NCI-H226 (cell line): ENCODE results near the gene EML4.
"Not testable (repeated sequence)": the region's sequence is repeated elsewhere in the genome, so short reads cannot be mapped to it uniquely, and the experiment has no call there.

Source experiments
- DNase-seq: peaks from one replicate; pipeline ENCODE4 v3.0.0-alpha.2; 2015

The EML4 gene

GRCh38 chr2:42360890-42361727, 192.0 kb downstream of the EML4 start, which contains the start of gene COX7A2L:
COX7A2L (minus strand) TSS chr2:42361217; CDS start chr2:42361161, 56 bp downstream.
- peak; percentile 86 for DNase-seq

- DNase-seq: no peak
Observed at GRCh38 chr2:42361728-42362283, 192.7 kb downstream of the EML4 start.

- no peak for DNase-seq
Observed at GRCh38 chr2:42363413-42363812, 194.3 kb downstream of the EML4 start.

GRCh38 chr2:42364658-42365057, 195.5 kb downstream of the EML4 start:
- no peak for DNase-seq

- DNase-seq: no peak
Observed at GRCh38 chr2:42366411-42366810, 197.3 kb downstream of the EML4 start.

- no peak for DNase-seq
Observed at GRCh38 chr2:42367835-42368234, 198.7 kb downstream of the EML4 start.

GRCh38 chr2:42368817-42369531, 199.8 kb downstream of the EML4 start:
- DNase-seq: no peak

- DNase-seq: no peak
Observed at GRCh38 chr2:42369532-42370229, 200.5 kb downstream of the EML4 start.

GRCh38 chr2:42371611-42372473, 202.7 kb downstream of the EML4 start:
- DNase-seq: no peak

- no peak for DNase-seq
Observed at GRCh38 chr2:42372474-42373200, 203.5 kb downstream of the EML4 start.

GRCh38 chr2:42376758-42377157, 207.6 kb downstream of the EML4 start:
- no peak for DNase-seq

- DNase-seq: no peak
Observed at GRCh38 chr2:42378415-42378814, 209.3 kb downstream of the EML4 start.

GRCh38 chr2:42380026-42380425, 210.9 kb downstream of the EML4 start:
- not testable (repeated sequence) for DNase-seq

GRCh38 chr2:42382144-42382543, 213.0 kb downstream of the EML4 start:
- no peak for DNase-seq
